HG03378 (cell line): ENCODE data around the gene PGM2L1.
"Not testable (repeated sequence)": the region's sequence is repeated elsewhere in the genome, so short reads cannot be mapped to it uniquely, and the experiment has no call there.

Experiments
- ATAC-seq: cut with Tn5 transposase; IDR thresholded peaks from one replicate; pipeline ENCODE4 v1.9.1; 2021; ENCODE audit warnings: mild to moderate bottlenecking, moderate library complexity; ENCODE audit not compliant: unreplicated experiment

The PGM2L1 gene

DNA sequence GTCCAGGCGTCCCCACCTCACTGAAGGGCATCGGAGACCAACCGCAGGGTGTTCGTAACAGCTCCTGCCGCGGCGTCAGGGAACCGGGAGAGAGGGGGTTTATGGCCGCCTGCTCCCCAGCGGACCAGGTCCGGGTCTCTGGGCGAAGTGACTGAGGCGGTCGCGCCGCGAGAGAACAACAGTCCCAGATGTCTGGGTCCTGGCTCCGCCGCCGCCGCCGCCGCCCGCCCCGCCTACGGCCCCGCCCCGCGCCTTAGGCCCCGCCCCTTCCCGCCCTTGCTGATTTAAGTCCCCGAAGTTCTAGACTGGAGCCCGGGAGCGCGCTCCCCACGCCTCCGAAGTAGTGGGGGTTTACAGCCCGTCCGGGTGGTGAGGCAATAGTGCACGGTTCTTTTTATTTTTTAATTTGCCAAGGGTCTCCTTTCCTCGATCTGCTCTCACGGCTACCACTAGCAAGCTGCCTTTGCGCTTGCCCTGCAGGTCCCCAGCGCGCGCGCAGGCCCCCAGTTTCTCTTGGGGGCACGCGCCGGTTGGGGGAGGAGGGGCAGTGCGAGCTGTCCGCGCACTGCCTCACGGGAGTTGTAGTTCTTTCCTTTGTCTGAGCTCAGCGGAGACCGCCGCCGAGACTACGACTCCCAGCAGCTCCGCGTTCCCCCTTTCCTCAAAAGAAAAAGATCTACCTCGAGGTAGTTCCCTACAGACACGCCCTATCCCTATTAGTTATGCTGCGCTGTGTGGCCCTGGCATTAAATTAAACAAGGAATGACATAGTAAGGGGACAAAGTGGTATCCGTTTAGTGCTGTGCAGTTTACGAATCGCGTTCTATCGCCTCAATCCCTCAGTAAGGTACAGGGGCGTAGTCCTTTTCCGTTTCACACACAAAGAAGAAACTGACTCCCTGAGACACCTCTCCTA lies at the start of gene PGM2L1:
Gene PGM2L1, minus strand, starts transcription at position 190 of the 916 bp plus-strand sequence. CDS start 272 bp downstream, outside the sequence.
- ATAC-seq = peak; percentile 87

GRCh38 chr11:74447720-74448119 lies 49.5 kb upstream of the PGM2L1 start:
- ATAC-seq = no peak

GRCh38 chr11:74446532-74446938 lies 48.3 kb upstream of the PGM2L1 start:
- no peak for ATAC-seq

- ATAC-seq = no peak
Measured at GRCh38 chr11:74444173-74444826, 46.1 kb upstream of the PGM2L1 start.

- no peak for ATAC-seq
Measured at GRCh38 chr11:74443071-74443864, 45.0 kb upstream of the PGM2L1 start.

DNA sequence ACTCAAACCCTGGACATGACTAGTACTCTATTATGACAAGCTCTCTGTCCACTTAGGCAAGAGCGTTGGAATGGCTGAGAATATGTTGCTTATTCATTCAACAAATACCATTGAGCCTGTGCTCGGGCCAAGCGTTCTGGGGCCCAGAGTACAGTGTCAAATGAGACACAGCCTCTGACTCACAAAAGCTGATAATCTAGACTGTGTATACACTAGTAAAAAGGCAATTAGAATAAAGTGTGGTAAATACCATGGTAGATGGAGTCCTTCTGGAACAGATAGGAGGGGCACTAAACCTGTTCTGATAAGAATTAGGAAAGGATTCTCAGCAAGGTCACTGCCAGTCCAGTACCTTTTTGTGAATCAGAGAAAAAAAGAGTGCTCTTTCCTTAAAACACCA lies 44.4 kb upstream of the PGM2L1 start:
- no peak for ATAC-seq

DNA sequence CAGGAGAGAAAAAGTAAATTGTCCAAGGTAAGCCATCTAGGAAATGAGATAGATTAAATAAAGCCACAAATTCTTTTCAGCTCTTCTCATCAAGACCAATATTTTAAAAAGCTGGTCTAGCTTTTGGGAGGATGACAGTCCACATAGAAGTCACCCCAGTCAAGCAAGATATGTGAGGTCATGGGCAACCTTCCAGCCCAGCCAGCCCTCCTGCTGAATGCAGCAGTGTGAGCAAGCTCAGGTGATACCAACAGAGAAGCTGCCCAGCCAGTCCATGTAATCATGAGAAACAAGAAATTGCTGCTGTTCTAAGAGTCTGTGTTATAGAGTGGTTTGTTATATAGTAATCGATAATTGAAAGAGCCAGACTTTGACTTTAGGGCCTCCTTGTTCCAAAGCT lies 40.4 kb upstream of the PGM2L1 start:
- ATAC-seq = no peak

GRCh38 chr11:74437441-74438042 lies 39.3 kb upstream of the PGM2L1 start:
- ATAC-seq = no peak

DNA sequence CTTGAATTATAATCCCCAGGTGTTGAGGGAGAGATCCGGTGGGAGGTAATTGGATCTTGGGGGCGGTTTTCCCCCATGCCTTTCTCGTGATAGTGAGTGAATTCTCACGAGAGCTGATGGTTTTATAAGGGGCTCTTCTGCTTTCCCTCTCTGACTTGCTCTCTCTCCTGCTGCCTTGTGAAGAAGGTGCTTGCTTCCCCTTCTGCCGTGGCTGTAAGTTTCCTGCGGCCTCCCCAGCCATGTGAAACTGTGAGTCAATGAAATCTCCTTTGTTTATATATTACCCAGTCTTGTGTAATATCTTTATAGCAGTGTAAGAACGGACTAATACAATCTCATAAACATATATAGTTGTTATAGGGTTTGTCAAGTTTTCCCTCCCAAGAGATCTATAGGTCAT lies 36.3 kb upstream of the PGM2L1 start:
- ATAC-seq = no peak

DNA sequence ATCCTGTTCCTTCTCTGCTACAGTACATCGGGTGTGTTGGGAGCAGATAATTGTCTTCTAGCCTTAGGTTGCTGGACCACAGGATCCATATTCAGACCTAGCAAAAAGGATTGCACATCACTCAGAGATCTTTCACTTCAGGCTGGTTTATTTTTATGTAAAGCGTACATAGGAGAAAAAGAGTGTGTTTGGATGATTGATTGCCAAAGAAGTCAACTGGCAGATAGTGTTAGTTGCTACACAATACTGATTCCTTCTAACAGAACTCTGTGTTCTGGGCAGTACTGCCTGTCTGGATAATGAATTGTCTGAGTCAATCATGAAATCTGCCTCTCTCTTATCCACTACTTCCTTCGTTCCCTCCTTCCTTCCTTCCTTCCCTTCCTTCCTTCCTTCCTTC lies 31.0 kb upstream of the PGM2L1 start:
- no peak for ATAC-seq

- no peak for ATAC-seq
Measured at GRCh38 chr11:74427384-74427886, 29.2 kb upstream of the PGM2L1 start.

- ATAC-seq = no peak
Measured at GRCh38 chr11:74425100-74425499, 26.9 kb upstream of the PGM2L1 start.

GRCh38 chr11:74418509-74418895 lies 20.3 kb upstream of the PGM2L1 start:
- ATAC-seq = no peak

- no peak for ATAC-seq
Measured at GRCh38 chr11:74417860-74418508, 19.8 kb upstream of the PGM2L1 start.

- ATAC-seq = no peak
Measured at GRCh38 chr11:74417379-74417804, 19.2 kb upstream of the PGM2L1 start.

- not testable (repeated sequence) for ATAC-seq
Measured at GRCh38 chr11:74416974-74417373, 18.7 kb upstream of the PGM2L1 start.

DNA sequence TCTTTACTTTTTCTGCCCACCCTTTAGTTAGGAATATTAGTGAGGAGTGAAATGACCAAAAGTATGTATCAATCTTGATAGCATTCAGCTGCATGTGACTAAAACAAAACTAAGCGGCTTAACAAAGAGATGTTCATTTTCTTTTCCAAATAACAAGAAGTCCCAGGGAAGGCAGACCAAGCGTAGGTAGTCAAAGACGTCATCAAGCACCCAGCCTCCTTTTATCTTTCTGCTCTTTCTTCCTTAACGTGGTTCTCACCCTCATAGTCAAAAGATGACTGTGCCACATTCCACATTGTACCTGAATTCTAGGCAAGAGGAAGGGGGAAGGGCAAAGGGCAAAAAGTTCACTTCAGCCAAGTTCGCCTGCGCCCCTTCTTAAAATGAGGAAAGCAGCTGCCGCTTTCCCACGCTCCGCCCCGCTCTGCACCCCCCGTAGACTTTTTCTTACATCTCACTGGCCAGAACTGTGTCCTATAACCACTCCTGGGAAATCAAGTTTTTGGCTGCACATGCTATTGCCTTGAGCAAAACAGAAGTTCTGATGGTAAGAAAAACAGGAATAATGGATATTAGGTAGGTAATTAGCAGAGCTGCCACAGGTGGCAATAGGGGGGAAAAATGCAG lies 14.6 kb upstream of the PGM2L1 start:
- ATAC-seq = no peak

- ATAC-seq = no peak
Measured at GRCh38 chr11:74412321-74412720, 14.1 kb upstream of the PGM2L1 start.

DNA sequence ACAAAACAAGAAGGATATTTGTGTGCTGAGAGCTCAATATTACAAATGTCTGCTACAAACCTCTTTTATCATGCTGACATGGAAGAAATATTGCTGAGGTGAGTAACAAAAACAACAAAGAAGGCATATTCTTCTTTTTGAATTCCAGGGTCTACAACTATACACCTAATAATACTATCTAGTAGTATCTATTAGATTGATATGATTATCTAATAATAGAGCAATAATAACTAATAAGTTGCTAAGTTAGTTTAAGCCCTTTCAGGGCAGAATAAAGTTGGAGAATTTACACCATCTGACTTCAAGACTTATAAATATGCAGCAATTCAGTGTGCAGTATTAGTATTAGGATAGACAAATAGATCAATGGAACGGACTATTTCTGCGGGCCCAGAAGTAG lies 11.4 kb upstream of the PGM2L1 start:
- ATAC-seq = no peak
